ENCODE results near the gene ALX4.

DNA sequence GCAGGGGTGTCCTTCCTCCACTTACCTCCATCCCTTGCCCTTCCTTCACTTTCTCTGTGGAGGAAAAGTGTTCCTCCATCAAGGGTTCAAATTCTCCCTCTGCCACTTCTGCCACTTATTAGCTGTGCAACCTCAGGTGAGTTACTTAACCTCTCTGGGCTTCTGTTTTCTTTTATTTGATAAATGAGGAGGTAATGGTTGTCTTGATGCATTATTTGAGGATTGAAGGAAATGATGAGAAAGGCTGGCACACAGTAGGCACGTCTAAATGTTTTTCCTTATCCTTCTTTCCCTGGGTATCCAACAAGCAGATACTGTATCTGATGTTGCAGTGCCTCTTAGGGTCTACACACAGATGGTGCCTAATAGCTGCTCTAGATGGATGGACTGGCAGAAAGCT lies 14.3 kb upstream of the ALX4 start:
- TF ChIP-seq, protein P1, sequence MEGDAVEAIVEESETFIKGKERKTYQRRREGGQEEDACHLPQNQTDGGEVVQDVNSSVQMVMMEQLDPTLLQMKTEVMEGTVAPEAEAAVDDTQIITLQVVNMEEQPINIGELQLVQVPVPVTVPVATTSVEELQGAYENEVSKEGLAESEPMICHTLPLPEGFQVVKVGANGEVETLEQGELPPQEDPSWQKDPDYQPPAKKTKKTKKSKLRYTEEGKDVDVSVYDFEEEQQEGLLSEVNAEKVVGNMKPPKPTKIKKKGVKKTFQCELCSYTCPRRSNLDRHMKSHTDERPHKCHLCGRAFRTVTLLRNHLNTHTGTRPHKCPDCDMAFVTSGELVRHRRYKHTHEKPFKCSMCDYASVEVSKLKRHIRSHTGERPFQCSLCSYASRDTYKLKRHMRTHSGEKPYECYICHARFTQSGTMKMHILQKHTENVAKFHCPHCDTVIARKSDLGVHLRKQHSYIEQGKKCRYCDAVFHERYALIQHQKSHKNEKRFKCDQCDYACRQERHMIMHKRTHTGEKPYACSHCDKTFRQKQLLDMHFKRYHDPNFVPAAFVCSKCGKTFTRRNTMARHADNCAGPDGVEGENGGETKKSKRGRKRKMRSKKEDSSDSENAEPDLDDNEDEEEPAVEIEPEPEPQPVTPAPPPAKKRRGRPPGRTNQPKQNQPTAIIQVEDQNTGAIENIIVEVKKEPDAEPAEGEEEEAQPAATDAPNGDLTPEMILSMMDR (IDR thresholded peaks at IDR 0.05; ENCODE audit: low read length): no peak
- no peak for TF ChIP-seq EZH2phosphoT487 (IDR thresholded peaks at IDR 0.05; ENCODE audit: low read length)

All from MM.1S (cell line).